GM21576 (cell line): ENCODE results near the gene GBP5.
"Not testable (repeated sequence)": the region's sequence is repeated elsewhere in the genome, so short reads cannot be mapped to it uniquely, and the experiment has no call there.

Experiments used
- ATAC-seq: cut with Tn5 transposase; IDR thresholded peaks from one replicate; pipeline ENCODE4 v1.9.1; 2021; ENCODE audit warnings: mild to moderate bottlenecking, moderate library complexity; ENCODE audit not compliant: unreplicated experiment

The GBP5 gene

DNA sequence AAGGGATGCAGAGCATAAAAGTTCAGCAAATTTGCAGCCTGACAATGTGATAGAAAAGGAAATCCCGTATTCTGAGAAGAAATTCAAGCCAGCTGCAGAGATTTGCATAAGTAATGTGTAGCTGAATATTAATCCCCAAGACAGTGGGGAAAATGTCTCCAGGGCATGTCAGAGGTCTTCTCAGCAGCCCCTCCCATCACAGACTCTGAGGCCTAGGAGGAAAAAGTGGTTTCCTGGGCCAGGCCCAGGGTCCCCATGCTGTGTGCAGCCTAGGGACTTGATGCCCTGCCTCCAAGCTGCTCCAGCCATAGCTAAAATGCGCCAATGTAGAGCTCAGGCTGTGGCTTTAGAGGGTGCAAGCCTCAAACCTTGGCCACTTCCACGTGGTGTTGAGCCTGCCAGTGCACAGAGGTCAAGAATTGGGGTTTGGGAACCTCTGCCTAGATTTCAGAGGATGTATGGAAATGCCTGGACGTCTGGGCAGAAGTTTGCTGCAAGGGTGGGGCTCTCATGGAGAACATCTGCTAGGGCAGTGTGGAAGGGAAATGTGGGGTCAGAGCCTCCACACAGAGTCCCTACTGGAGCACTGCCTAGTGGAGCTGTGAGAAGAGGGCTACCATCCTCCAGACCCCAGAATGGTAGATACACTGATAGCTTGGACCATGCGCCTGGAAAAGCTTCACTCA is 11.6 kb upstream of the GBP5 start:
- not testable (repeated sequence) for ATAC-seq

DNA sequence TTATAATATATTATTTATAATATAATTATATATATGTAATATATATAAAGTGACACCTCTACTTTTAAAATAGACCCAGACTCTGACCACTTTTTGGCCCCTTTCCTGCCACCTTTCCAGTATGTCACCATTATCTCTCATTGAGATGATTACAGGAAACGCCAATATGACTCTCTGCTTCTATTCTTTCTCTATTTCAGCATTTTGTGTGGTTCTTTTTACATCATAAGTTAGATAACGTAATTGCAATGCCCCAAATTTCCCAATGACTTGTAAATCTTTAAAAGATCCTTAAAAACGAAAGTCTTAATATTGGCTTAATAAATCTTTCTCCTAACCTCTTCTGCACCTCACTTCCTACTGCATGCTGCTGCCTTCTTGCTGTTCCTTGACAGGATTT is 8.1 kb upstream of the GBP5 start:
- no peak for ATAC-seq

DNA sequence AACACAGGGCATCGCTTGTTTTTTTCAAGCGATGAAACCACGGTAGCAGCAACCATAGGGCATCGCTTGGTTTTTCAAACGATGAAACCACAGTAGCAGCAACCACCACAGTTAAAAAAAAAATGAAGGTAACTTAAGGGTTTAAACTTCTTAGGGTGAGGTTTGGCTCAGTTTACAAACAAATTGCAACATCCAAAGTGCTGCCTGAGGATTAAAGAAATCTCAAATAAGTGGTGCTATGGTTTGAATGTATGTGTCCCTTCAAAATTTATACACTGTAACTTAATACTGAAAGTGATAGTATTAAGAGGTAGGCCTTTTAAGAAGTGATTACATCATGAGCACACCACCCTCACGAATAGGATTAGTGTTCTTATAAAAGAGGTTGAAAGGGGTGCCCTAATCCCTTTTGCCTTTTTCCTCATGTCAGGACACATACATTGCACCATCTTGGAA is 6.4 kb upstream of the GBP5 start:
- no peak for ATAC-seq

DNA sequence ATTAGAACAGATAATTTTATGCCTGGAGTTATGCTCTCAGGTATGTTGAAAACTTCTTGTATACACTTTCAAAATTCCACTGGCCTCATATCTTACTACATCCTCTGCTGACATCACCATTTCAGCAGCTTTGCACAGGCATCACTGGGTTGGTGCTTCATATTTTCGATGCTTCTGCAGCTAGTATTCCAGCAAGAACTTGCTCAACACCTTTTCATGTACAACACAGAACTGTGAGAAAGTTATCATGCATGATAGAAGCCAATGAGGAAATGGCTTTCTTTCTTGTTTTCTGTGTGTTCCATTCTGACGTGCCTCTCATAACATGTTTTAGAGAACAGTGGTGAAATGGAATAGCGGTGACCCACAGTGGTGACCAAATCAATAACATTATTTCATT is 5.1 kb upstream of the GBP5 start:
- no peak for ATAC-seq

DNA sequence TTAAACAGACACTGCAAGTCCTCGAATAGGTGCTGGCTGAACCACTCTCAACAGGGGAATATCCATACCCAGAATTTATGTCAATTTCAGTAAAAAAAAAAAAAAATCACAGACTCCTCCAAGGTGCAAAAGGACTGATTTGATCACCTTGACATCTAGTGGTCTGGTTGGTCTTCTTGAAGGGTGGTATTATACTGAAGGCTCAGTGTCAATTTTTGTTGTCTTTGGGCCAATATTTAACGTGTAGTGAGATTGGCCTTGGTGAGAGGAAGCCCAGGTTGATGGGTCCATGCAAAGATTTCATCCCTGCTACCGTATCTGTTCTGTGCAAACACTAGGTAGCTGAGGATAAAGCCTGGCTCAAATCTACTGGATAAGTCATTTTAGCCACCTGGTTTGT is 4.0 kb upstream of the GBP5 start:
- no peak for ATAC-seq

DNA sequence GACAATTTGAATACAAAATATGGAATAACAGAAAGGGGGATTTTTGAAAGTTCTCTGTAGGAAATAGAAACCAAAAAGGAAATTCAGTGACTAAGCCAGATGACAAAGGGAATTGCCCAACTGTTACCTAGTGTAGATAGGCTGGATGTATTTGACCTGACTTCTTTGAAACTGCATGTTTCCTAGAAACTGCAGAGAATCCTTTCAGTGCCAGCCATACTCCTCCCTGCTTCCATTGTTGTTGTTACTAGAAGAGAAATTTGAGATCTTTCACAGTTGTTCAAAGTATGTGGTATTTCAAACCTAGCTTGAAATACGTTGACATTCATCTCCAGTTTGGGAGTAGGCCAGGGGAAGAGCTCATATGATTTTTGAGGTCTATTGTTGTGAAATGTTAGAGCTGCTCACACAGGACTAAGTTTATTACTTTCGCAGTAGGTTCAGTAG is 1.8 kb upstream of the GBP5 start:
- no peak for ATAC-seq

DNA sequence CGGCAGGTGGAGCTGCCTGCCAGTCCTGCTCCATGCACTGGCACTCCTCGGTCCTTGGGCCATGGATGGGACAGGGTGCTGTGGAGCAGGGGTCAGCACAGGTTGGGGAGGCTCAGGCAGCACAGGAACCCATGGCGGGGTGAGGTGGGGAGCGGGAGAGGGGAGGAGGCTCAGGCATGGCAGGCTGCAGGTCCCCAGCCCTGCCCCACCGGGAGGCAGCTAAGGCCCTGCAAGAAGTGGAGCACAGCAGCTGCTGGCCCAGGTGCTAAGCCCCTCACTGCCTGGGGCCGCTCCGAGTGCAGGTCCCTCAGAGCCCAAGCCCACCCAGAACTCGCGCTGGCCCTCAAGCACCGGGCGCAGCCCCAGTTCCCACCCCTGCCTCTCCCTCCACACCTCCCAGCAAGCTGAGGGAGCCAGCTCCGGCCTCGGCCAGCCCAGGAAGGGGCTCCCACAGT is 691 bp upstream of the GBP5 start:
- ATAC-seq: no peak

DNA sequence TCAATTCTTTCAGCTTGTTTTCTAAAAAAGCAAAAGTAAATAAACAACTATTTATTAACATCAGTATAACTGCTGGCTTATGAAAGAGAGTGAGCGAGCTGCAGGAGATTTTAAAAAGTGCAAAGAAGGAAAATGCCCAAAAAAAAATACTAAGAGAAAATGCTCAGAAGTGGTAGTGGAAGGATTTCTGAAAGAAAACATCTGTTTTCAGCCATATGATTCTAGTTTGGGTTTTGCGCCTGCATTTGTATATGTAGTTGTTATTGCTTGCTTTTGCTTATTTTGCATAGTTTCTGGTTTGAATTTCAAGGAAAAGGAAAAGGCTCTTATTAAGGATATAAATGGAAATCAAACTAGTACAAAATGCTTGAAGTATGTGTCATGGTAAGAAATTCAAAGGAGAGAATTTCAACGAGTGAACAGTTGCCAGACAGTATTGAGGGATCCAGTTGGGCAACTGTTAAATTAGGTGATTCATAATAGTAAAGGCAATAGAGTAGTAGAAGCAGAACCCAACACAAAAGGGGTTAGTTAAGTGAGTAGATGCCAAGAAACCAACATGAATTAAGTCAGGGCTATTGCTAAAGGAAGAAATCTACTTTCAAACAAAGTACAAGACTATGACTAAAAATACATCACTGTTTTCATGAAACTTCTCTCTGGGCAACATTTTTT is 1.2 kb downstream of the GBP5 start:
- ATAC-seq: no peak

DNA sequence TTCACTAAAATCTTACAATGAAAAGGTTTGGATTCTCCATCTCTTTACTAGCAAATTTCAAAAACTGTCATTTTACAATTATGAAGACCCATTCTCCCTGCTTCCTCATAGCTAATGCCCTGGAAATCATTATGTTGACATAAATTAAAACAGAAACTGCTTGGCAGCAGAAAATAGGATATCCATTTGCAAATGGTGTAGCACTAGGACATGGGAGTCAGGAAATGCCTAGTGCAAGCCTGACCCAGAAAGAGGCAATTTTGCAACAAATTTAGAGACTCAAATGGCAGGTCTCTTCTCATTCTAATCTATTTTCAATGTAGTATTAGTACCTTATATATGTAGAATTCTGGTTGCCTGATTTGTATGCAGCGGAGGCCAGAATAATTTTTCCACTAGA is 2.2 kb downstream of the GBP5 start:
- ATAC-seq: no peak

DNA sequence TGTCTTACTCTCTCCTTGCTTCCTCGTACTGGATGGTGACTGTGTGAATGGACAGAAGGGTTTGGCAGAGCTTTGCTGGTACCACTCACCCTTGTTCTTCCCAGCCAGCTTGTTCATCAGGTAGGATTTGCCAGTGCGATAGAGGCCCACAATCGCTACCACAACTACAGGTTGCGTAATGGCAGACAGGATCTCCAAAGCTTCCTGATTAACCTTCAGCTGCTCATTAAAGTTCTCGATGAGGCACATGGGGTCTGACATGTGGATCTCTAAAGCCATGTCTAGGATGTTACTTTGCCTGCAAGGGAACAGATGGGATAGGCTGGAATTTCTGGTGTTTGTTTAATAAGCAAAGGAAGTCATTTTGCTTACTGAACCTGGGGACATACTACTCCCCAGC is 3.4 kb downstream of the GBP5 start:
- no peak for ATAC-seq

DNA sequence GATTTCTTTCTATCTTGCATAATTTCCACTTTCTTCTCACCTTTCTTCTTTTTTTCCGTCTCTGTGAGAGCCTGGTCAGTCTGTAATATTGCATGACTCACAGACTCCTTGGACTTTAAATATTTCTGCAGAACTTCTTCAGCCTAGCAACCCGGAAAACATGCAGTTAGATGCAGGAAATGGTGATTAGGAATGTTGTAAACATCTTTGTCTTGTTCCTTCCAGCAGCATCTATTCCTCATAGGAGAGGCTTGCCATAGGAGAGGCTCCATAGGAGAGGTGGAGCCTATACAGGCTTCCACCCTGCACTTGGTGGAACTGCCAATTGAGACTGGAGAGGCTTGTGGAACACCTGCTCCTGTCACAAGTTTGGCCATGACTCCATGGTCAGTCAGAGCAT is 10.0 kb downstream of the GBP5 start:
- ATAC-seq: no peak

DNA sequence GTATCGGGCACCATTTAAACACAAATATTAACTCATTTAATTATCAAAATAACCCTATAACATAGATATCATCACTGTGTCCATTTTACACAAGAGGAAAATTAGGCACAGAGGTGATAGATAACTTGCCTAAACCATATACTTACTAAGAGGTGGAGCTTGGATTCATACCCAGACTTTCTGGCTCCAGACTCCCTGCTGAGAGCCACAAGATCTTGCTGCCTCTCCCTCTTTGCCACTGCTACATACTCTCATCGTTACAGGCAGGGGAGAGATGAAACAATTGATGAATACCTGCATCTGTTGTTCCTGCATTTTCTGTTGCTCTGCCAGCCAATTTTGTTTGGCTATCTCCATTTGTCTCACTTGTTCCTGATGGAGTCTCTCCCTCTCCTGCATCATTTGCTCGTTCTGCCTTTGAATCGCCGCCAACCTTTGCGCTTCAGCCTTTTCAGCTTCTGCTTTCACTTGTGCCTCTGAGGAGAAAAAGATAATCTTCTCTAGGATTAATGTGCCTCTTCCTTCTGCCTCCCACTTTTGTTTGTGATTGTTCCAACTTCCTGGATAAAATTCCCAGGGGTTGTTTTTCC is 10.6 kb downstream of the GBP5 start:
- no peak for ATAC-seq

DNA sequence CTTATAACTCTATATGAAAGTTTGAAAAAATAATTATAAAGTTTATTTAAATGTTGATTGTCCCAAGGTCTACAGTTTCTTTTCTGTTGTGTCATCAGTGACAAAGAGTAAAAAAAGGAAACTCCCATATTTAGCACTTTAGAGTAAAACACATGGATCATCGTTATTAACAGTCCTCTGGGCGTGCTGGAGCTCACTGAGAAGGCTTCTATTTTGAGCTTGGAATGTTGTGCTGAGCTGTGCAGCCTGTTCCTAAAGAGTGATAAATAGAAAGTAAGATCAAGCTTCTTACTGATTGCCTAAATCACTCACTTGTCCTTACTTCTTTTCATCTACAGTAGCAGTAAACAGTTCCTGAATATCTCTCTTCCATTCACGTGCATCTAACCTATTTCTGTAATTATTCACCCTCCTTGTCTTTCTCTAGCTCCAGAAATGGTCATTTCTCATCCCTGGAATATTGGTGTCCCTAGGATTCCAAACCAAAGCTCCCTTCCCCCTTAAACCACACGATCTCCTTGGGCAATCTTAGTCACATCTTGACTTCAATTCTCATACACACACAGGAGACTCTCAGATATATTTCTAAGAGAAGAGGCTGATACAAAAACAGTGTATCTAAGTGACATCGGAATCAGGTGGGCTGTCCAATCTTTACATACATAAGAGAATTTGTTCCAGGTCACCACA is 11.9 kb downstream of the GBP5 start:
- no peak for ATAC-seq

DNA sequence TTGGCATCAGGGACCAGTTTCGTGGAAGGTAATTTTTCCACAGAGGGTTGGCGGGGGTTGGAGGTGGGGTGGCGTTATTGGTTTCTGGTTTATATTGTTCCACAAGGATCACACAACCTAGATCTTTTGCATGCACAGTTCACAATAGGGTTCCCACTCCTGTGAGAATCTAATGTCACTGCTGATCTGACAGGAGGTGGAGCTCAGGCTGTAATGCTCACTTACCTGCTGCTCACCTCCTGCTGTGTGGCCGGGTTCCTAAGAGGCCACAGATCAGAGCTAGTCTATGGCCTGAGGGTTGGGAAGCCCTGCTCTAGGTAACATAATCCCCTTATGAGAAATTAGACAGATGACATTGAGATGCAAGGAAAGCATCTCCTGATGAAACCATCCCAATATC is 12.6 kb downstream of the GBP5 start:
- no peak for ATAC-seq

DNA sequence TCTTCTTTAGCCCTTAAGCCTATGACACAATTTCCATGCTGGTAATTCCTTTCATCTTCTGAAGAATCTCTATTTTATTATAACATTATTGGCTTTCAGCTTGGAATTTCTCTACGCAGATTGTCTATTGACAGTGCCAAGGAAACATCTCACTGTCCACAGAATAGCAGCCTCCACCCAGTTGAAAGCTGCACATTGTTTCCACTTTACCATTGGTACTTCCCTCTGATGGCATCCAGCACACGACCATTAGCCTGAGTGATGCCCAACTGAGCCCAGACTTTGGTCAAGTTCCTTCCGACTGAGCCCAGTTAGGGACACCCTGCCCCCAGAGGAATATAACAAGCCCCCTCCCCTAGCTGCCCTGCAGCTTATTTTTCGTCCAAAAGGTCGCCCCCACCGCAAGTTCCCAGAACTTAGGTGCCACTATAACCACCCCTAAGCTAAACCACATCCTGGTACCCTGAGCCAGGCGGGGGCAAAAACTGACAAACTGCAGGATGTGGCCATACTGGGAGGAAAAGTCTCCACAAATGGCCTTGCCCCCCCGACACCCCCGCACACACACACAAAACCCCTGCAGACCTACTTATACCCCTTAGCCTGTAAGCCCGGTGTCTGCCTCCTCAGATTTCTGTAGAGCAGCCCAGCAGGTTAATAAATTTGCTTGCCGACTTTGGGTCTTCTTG is 13.2 kb downstream of the GBP5 start:
- ATAC-seq: no peak

DNA sequence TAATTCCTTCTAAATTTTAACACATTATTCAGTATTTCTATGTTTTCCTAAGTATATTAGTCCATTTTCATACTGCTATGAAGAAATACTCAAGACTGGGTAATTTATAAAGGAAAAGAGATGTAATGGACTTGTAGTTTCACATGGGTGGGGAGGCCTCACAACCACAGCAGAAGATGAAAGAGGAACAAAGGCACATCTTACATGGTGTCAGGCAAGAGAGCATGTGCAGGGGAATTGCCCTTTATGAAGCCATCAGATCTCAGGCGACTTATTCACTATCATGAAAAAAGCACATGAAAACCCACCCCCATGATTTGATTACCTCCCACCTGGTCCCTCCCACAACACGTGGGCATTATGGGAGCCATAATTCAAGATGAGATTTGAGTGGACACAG is 15.6 kb downstream of the GBP5 start:
- ATAC-seq: no peak

DNA sequence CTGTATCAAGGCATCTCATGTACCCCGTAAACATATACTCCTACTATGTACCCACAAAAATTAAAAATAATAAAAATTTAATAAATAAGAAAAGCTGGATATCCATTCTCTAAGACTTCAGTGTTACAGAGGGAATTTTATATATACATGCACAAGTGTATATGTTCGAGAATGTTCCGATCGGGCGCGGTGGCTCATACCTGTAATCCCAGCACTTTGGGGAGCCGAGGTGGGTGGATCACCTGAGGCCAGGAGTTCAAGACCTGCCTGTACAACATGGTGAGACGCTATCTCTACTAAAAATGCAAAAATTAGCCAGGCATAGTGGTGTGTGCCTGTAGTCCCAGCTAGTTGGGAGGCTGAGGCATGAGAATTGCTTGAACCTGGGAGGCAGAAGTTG is 17.1 kb downstream of the GBP5 start:
- ATAC-seq: not testable (repeated sequence)

DNA sequence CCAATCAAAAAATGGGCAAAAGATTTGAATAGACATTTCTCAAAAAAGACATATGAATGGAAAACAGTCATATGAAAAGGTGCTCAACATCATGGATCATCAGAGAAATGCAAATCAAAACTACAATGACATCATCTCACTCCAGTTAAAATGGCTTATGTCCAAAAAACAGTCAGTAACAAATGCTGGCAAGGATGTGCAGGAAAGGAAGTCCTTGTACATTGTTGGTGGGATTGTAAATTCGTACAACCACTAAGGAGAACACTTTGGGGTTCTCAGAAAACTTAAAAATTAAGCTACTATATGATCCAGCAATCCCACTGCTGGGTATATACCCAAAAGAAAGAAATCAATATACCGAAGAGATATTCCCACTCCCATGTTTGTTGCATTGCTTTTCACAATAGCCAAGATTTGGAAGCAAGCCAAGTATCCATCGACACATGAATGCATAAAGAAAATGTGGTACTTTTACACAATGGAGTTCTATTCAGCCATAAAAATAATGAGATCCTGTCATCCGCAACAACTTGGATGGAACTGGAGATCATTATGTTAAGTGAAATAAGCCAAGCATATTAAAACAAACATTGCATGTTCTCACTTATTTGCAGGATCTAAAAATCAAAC is 17.9 kb downstream of the GBP5 start:
- no peak for ATAC-seq

DNA sequence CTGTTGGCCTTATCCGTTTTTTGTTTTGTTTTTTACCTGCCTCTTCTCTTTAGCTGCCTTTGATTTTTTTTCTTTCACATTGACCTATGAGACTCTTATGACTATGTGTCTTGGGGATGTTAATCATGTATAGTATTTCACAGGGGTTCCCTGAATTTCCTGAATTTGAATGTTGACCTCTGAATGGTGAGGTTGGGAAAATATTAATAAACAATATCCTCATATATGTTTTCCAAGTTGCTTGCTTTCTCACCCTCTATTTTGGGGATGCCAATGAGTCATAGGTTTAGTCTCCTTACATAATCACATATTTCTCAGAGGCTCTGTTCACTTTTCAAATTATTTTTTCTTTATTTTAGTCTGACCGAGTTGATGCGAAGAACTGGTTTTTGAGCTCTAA is 29.6 kb downstream of the GBP5 start:
- ATAC-seq: no peak
